Activated CD4-positive, alpha-beta T cell treated with anti-CD3 and anti-CD28 coated beads, Interleukin-2, amount 10 ng/mL, durations not matched to agents 7 days and 5 days (primary cell): ENCODE data around the gene SIL1. TPM values are rescaled to one million over a fixed set of nuclear protein-coding genes. Genes with fewer than 3 reads are reported as not detected.
A peak's percentile ranks its signal among the peaks of the same experiment; 100 is the strongest.
"Not testable (repeated sequence)": the region's sequence is repeated elsewhere in the genome, so short reads cannot be mapped to it uniquely, and the experiment has no call there.

Experiments used
- CTCF ChIA-PET: fragments of 350-600 bp; sonication (Branson Sonifier 250); formaldehyde crosslinking; loops from one replicate; lab custom pipeline; 2021; ENCODE audit warnings: antibody characterized with exemption; lab: Charles Lee
- POLR2A ChIA-PET: fragments of 350-600 bp; sonication (Branson Sonifier 250); formaldehyde crosslinking; loops from one replicate; lab custom pipeline; 2021; ENCODE audit warnings: antibody characterized with exemption; lab: Charles Lee
- DNase-seq: peaks from one replicate; pipeline ENCODE4 v3.0.0-alpha.2; 2020
- H3K27ac Mint-ChIP-seq: one replicate; pipeline ENCODE4 v1.8.0; 2021; ENCODE audit warnings: mild to moderate bottlenecking, moderate library complexity, mixed read lengths
- H3K27me3 Mint-ChIP-seq: one replicate; pipeline ENCODE4 v1.8.0; 2021; ENCODE audit warnings: mixed read lengths
- H3K36me3 Mint-ChIP-seq: one replicate; pipeline ENCODE4 v1.8.0; 2021; ENCODE audit warnings: low read depth, mixed read lengths
- H3K4me1 Mint-ChIP-seq: one replicate; pipeline ENCODE4 v1.8.0; 2021; ENCODE audit warnings: mixed read lengths
- H3K4me3 Mint-ChIP-seq: one replicate; pipeline ENCODE4 v1.8.0; 2021; ENCODE audit warnings: mild to moderate bottlenecking, moderate library complexity, mixed read lengths
- H3K9me3 Mint-ChIP-seq: one replicate; pipeline ENCODE4 v1.8.0; 2021; ENCODE audit warnings: mixed read lengths
- total RNA-seq, 2 experiments: library from RNA; stranded (reverse); gene quantifications; one replicate each; pipeline ENCODE4 v1.2.3, GENCODE V29; 2021

Gene SIL1
- total RNA-seq, 2 experiments from 2014 or later, result 9.4 to 9.7 TPM

GRCh38 chr5:139218038-139218437 lies 19.9 kb upstream of the SIL1 start:
- H3K36me3 Mint-ChIP-seq, H3K4me3 Mint-ChIP-seq, POLR2A ChIA-PET, DNase-seq, H3K9me3 Mint-ChIP-seq, H3K4me1 Mint-ChIP-seq, H3K27me3 Mint-ChIP-seq, H3K27ac Mint-ChIP-seq: not testable (repeated sequence)
- CTCF ChIA-PET, result interaction anchor here (0.7 kb wide), 1 partner anchor 22 kb away, joined by 3 read pairs; no protein-coding TSS in a partner anchor

GRCh38 chr5:139215107-139215975 lies 17.2 kb upstream of the SIL1 start:
- DNase-seq, result no peak
- POLR2A ChIA-PET, result no interaction called here
- Mint-ChIP-seq H3K27ac (no peak overlapping the region), H3K4me3 (no peak overlapping the region), H3K36me3 (no peaks in the 10 kb centered on the region), H3K9me3 (no peaks in the 10 kb centered on the region), H3K27me3 (peaks cover 2% of the 10 kb centered on the region), H3K4me1 (no peaks in the 10 kb centered on the region)
- CTCF ChIA-PET, result interaction anchor here (0.7 to 1.9 kb wide), 2 partner anchors 9 to 356 kb away, joined by 3 to 8 read pairs; no protein-coding TSS in a partner anchor

GRCh38 chr5:139214646-139215045 lies 16.5 kb upstream of the SIL1 start:
- Mint-ChIP-seq H3K4me1 (no peaks in the 10 kb centered on the region), H3K27ac (no peak overlapping the region), H3K4me3 (no peak overlapping the region), H3K36me3 (no peaks in the 10 kb centered on the region), H3K9me3 (no peaks in the 10 kb centered on the region), H3K27me3 (peaks cover 2% of the 10 kb centered on the region)
- CTCF ChIA-PET, result interaction anchor here (0.7 to 1.9 kb wide), 2 partner anchors 8 to 355 kb away, joined by 3 to 8 read pairs; no protein-coding TSS in a partner anchor
- DNase-seq, result no peak
- POLR2A ChIA-PET, result no interaction called here

- no peak for DNase-seq
- Mint-ChIP-seq H3K9me3 (no peaks in the 10 kb centered on the region), H3K27me3 (peaks cover 2% of the 10 kb centered on the region), H3K4me3 (no peak overlapping the region), H3K27ac (no peak overlapping the region), H3K4me1 (no peaks in the 10 kb centered on the region), H3K36me3 (no peaks in the 10 kb centered on the region)
- POLR2A ChIA-PET, result no interaction called here
- CTCF ChIA-PET, result no interaction called here
Observed at GRCh38 chr5:139212906-139213305, 14.7 kb upstream of the SIL1 start.

- no peaks in the 10 kb centered on the region for H3K4me1 Mint-ChIP-seq
- no peaks in the 10 kb centered on the region for H3K9me3 Mint-ChIP-seq
- H3K27ac Mint-ChIP-seq, result no peak overlapping the region
- POLR2A ChIA-PET, result no interaction called here
- no peaks in the 10 kb centered on the region for H3K36me3 Mint-ChIP-seq
- no peak overlapping the region for H3K4me3 Mint-ChIP-seq
- CTCF ChIA-PET, result interaction anchor here (0.8 kb wide), 1 partner anchor 10 kb away, joined by 3 read pairs; no protein-coding TSS in a partner anchor
- no peak for DNase-seq
- H3K27me3 Mint-ChIP-seq, result peaks cover 2% of the 10 kb centered on the region
Observed at GRCh38 chr5:139212486-139212885, 14.3 kb upstream of the SIL1 start.

GRCh38 chr5:139210585-139210984 lies 12.4 kb upstream of the SIL1 start:
- Mint-ChIP-seq H3K4me3 (no peak overlapping the region), H3K27ac (no peak overlapping the region), H3K27me3 (peaks cover 4% of the 10 kb centered on the region), H3K4me1 (no peaks in the 10 kb centered on the region), H3K9me3 (no peaks in the 10 kb centered on the region), H3K36me3 (no peaks in the 10 kb centered on the region)
- POLR2A ChIA-PET, result no interaction called here
- DNase-seq, result no peak
- CTCF ChIA-PET, result interaction anchor here (0.9 to 1.3 kb wide), 2 partner anchors 11 to 26 kb away, joined by 3 read pairs; no protein-coding TSS in a partner anchor

- no peak for DNase-seq
- no peak overlapping the region for H3K27ac Mint-ChIP-seq
- CTCF ChIA-PET, result interaction anchor here (0.5 to 1.8 kb wide), 3 partner anchors 7 to 146 kb away, joined by 3 to 8 read pairs (median 4); no protein-coding TSS in a partner anchor
- POLR2A ChIA-PET, result no interaction called here
- H3K27me3 Mint-ChIP-seq, result peaks cover 2% of the 10 kb centered on the region
- no peak overlapping the region for H3K4me3 Mint-ChIP-seq
- no peaks in the 10 kb centered on the region for H3K36me3 Mint-ChIP-seq
- no peaks in the 10 kb centered on the region for H3K4me1 Mint-ChIP-seq
- H3K9me3 Mint-ChIP-seq, result no peaks in the 10 kb centered on the region
Observed at GRCh38 chr5:139207297-139208000, 9.3 kb upstream of the SIL1 start.

GRCh38 chr5:139205586-139205985 lies 7.4 kb upstream of the SIL1 start:
- H3K4me1 Mint-ChIP-seq, result no peaks in the 10 kb centered on the region
- CTCF ChIA-PET, result interaction anchor here (1.8 kb wide), 1 partner anchor 9 kb away, joined by 8 read pairs; no protein-coding TSS in a partner anchor
- POLR2A ChIA-PET, result no interaction called here
- H3K9me3 Mint-ChIP-seq, result no peaks in the 10 kb centered on the region
- DNase-seq, result no peak
- no peaks in the 10 kb centered on the region for H3K36me3 Mint-ChIP-seq
- no peak overlapping the region for H3K4me3 Mint-ChIP-seq
- peaks cover 2% of the 10 kb centered on the region for H3K27me3 Mint-ChIP-seq
- no peak overlapping the region for H3K27ac Mint-ChIP-seq

GRCh38 chr5:139205124-139205523 lies 7.0 kb upstream of the SIL1 start:
- CTCF ChIA-PET, result no interaction called here
- Mint-ChIP-seq H3K27me3 (peaks cover 2% of the 10 kb centered on the region), H3K4me1 (no peaks in the 10 kb centered on the region), H3K36me3 (no peaks in the 10 kb centered on the region), H3K9me3 (no peaks in the 10 kb centered on the region), H3K27ac (no peak overlapping the region), H3K4me3 (no peak overlapping the region)
- no peak for DNase-seq
- POLR2A ChIA-PET, result no interaction called here

GRCh38 chr5:139204196-139204595 lies 6.0 kb upstream of the SIL1 start:
- Mint-ChIP-seq H3K4me1 (no peaks in the 10 kb centered on the region), H3K4me3 (no peak overlapping the region), H3K27ac (no peak overlapping the region), H3K27me3 (peaks cover 2% of the 10 kb centered on the region), H3K9me3 (no peaks in the 10 kb centered on the region), H3K36me3 (no peaks in the 10 kb centered on the region)
- POLR2A ChIA-PET, result no interaction called here
- no peak for DNase-seq
- CTCF ChIA-PET, result interaction anchor here (1.1 kb wide), 1 partner anchor 625 kb away, joined by 3 read pairs; no protein-coding TSS in a partner anchor

- ChIA-PET POLR2A (no interaction called here), CTCF (interaction anchor here (0.6 to 1.5 kb wide), 3 partner anchors 11 to 77 kb away, joined by 3 to 4 read pairs (median 3); no protein-coding TSS in a partner anchor)
- H3K4me3 Mint-ChIP-seq, result no peak overlapping the region
- H3K4me1 Mint-ChIP-seq, result peaks cover 20% of the 10 kb centered on the region
- H3K27me3 Mint-ChIP-seq, result no peaks in the 10 kb centered on the region
- no peak for DNase-seq
- no peak overlapping the region for H3K27ac Mint-ChIP-seq
- no peaks in the 10 kb centered on the region for H3K9me3 Mint-ChIP-seq
- H3K36me3 Mint-ChIP-seq, result peaks cover 2% of the 10 kb centered on the region
Observed at GRCh38 chr5:139199321-139199720, 1.2 kb upstream of the SIL1 start.

- POLR2A ChIA-PET, result no interaction called here
- peak overlapping the region; percentile 42 for H3K4me3 Mint-ChIP-seq
- no peaks in the 10 kb centered on the region for H3K9me3 Mint-ChIP-seq
- H3K27me3 Mint-ChIP-seq, result no peaks in the 10 kb centered on the region
- peaks cover 26% of the 10 kb centered on the region for H3K4me1 Mint-ChIP-seq
- CTCF ChIA-PET, result no interaction called here
- peak overlapping the region; percentile 52 for H3K27ac Mint-ChIP-seq
- DNase-seq, result no peak
- H3K36me3 Mint-ChIP-seq, result peaks cover 2% of the 10 kb centered on the region
Observed at GRCh38 chr5:139196296-139196956, 1.7 kb downstream of the SIL1 start.
